Measurements from ENCODE around the gene CCDC13.
A peak's percentile ranks its signal among the peaks of the same experiment; 100 is the strongest.

Gene CCDC13

DNA sequence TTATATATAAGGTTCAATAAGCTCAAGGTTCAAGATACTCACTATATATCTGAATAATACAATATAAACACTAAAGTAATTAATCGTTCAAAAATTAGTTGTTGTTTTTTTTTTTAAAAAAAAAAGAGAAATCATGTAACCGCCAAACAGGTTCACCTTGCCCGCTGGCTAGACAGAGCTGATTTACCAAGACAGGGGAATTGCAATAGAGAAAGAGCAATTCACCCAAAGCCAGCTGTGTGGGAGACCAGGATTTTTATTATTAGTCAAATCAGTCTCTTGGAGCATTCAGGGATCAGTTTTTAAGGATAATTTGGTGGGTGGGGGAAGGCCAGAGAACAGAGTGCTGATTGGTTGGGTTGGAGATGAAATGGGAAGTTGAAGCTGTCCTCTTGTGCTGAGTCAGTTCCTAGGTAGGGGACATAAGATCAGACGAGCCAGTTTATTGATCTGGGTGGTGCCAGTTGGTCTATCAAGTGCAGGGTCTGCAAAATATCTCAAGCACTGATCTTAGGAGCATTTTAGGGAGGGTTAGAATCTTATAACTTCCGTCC lies 23.4 kb upstream of the CCDC13 start:
- DNase-seq (ENCODE audit: low spot score) = no peak

DNA sequence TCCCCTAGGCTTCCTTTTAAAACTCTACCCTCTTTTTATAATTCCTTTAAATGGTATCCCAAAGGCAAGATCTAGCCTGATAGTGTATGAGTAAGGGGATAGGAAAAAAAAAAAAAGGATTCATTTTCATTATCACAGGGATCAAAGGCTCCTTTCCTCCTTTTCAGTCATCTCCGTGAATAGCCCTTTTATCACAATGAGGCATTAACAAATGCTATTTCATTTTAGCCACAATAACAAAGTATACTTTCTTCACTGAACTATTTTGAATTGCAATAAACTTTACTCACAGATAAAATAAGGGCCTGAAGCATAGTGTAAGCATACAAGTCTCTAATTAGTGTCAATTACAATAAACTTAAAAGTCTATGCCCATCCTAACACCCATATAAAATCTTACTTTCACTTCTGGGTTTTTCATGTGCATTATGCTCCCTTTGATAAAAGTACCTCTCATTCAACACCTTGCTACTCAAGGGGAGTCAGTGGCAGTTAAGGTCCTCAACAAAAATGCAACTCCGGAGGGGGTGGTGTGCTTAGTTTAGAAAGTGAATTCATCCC lies 22.6 kb upstream of the CCDC13 start:
- DNase-seq (ENCODE audit: low spot score) = no peak

DNA sequence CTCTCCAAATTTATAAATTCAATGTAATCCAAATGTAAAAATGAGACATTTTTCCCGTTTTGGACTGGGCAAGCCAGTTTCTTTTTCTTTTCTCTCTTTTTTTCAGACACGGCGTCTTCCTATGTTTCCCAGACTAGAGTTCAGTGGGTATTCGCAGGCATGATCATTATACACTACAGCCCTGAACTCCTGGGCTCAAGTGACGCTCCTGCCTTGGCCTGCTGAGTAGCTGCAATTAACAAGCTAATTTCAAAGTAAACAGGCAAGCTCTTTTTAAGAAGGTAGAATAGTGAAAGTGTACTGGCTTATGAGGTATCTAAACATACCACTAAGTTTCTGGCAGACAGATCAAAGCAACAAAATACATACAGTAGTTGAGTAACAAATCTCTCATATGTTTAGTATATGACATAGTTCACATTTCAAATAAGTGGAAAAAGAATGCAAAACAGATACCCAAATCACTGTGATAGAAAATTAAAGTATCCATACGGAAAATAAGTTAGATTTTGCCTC lies 17.7 kb upstream of the CCDC13 start:
- no peak for DNase-seq (ENCODE audit: low spot score)

DNA sequence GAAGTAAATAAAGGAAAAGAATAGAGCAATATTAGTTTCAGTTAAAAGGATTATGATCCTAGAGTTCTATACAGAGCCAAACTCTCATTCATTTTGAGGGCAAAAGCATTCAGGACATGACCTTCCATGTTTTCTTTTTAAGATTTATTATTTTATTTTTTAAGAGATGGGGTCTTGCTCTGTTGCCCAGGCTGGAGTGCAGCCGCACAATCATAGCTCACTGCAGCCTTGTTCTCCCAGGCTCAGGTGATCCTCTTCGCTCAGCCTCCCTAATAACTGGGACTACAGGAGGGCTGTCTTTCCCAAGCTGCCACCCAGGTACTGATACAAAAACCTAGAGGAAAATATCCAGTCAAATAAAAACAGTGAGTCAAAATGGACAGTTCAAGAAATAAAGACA lies 13.6 kb upstream of the CCDC13 start:
- no peak for DNase-seq (ENCODE audit: low spot score)

DNA sequence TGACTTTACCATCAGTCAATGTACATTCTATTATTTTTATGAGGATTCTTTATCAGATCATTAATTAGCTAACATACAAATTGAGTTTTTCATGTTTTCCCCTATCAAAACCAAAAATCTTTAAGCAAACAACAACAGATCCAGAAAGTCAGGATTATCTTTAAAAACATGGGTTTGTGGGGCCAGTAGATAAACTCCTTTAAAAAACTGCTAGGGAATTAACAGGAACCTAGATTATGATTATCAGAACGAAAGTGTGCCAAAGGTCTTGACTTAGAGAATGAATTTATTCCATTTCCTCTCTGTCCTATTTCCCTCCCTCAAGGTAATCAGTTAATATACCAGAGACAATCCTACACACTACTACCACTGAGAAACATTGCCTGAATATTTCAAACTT lies 13.2 kb upstream of the CCDC13 start:
- no peak for DNase-seq (ENCODE audit: low spot score)

DNA sequence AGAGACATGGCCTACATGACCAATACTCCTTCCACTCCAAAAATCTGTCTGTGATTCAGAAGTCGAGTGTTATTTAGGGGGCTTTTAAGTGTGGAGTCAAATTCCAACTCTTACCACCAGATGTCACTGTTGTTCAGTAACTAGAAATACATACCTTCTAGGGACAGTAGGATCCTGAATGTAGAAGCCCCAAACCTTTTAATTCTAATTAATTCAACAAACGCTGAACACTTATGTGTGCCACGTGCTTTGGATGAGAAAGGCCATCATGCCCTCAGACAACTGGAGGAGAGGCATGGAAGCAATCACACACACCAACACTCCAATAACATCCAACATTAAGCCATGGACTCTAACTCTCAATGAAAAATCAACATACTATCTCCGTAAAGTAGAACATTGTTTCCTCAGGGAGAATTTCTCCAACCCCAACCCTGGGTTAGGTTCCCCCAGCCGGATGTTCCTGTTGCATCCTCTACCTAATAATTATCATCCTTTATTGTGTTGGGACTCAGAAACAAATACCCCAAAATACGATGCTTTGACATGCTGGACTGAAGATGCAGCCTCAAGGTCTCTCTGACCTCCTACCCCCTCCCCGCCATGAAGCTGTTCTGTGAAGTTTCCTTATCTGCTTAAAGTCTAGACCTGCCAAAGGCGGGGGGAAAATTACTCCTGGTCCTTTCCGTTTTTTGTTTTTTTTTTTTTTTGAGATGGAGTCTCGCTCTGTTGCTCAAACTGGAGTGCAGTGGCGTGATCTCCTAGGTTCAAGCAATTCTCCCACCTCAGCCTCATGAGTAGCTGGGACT lies 8.0 kb upstream of the CCDC13 start:
- DNase-seq (ENCODE audit: low spot score) = peak; percentile 82

DNA sequence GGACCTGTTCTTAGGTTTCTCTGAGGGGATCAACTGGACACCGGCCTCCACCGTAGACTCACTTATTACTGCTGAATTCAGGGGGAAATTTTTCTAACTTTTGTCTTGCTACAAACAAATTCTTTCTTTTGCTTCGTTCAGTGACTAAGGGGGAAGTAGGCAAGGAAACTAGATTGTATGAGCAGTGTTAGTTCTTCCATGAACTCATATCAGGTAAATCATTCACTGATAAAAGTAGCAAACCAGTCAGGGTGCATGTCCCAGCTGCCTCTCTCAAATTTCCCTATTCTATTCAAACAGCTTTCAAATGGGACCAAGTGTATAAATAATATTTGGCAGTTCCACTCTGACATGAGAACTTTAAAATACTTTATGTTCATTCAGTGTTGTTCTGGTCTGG lies 7.3 kb upstream of the CCDC13 start:
- DNase-seq (ENCODE audit: low spot score) = no peak

DNA sequence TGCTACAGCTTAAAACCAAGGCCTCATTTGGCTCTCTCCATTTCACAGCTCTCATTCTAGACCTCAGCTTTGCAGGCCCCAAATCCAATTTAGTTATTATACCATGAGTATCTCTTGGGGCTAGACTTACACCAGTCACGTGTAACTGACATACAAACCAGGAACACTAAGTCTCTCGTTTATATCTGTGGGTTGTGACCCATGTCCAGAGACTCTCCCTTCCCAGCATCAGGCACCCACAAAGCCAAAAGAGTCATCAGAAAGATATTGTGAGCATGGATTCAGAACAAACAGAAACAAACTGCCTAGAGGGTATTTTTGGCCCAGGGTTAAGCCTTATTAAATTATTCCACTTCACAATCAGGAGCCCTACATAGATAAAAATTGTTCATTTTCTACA lies 5.6 kb upstream of the CCDC13 start:
- DNase-seq (ENCODE audit: low spot score) = no peak

DNA sequence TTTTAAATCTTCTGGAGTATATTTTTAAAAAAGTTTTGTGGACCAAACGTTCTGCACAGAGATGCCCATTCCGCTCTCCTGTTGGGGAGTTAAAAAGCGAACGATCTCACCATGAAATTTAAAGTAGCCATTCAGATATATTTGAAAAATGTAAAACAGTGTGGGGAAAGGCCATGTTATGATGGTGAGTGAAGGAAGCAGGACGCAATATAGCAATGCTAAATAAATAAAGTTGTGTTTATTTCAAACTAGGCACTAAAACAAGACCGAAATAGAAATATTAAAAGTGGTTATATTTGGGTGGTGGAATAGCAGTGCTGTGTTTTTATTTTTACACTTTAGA lies 327 bp upstream of the CCDC13 start:
- DNase-seq (ENCODE audit: low spot score) = no peak

DNA sequence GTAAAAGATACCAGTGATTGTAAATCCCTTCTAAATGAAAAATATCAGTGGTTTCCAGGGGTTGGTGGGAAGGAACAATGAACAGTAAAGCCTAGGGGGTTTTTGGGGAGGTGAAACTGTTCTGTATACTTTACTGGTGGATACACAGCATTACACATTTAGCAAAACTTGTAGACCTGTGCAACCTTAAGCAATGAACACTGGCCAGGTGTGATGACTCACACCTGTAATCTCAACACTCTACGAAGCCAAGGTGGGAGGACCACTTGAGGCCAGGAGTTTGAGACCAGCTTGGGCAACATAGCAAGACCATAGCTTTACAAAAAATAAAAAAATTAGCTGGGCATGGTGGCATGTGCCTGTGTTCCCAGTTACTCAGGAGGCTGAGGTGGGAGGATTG lies 1.8 kb downstream of the CCDC13 start:
- no peak for DNase-seq (ENCODE audit: low spot score)

DNA sequence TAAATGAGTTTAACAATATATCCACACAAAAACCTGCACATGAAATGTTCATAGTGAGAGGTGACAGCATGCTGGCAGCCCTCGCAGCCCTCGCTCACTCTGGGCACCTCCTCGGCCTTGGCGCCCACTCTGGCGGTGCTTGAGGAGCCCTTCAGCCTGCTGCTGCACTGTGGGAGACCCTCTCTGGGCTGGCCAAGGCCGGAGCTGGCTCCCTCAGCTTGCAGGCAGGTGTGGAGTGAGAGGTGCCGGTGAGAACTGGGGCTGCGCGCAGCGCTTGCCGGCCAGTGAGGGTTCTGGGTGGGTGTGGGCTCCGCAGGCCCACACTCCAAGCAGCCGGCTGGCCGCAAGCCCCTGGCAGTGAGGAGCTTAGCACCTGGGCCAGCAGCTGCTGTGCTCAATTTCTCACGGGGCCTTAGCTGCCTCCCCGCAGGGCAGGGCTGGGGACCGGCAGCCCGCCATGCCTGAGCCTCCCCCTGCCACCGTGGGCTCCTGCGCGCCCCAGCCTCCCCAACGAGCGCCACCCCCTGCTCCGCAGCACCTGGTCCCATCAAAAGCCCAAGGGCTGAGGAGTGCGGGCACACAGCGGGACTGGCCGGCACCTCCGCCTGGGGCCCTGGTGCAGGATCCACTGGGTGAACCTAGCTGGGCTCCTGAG lies 3.4 kb downstream of the CCDC13 start:
- DNase-seq (ENCODE audit: low spot score) = no peak

DNA sequence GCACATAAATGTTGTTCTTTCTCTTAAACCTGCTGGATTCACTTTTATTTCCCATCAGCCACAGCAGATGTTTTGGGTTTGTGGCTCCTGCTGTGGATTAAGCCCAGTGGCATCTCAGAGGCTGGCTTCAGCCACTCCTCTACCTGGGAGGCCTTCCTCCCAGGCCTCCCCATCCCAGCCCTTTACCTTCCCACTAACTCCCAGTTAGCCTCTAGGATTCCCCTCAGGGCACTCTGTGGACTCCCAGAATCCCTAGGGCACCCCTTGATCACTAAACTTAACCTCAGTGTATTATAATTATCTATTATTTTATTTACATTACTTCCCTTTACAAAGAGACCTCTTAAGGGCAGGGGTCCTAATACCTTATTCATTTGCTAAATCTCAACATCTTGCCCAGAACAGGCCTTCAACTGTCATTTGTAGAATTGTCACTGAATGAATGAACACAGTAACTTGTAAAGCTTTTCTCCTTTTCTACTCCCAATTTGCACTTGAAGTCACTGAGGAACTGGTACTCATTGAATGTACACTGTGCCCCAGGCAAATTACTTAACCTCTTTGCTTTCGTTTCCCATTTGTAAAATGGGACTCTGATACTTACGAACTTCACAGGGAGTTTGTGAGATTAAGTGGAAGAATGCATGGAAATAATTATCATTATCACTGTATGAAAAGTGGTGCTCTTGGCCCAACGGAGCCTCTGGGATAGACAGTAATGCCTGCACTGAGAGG lies 8.3 kb downstream of the CCDC13 start:
- no peak for DNase-seq (ENCODE audit: low spot score)

DNA sequence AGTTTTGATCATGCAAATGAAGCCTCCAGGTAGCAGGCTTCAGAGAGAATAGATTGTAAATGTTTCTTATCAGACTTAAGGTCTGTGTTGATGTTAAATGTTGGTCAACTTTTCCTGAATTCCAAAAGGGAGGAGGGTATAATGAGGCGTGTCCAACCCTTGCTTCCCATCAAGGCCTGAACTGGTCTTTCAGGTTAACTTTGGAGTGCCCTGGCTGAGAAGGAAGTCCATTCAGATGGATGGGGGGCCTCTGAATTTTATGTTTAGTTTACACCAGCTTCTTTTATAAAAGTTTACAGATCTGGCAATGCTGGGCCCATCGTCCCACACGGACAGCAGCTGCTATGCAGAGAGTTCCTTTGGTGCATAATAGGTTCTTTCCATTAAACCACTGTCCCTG lies 8.9 kb downstream of the CCDC13 start:
- no peak for DNase-seq (ENCODE audit: low spot score)

DNA sequence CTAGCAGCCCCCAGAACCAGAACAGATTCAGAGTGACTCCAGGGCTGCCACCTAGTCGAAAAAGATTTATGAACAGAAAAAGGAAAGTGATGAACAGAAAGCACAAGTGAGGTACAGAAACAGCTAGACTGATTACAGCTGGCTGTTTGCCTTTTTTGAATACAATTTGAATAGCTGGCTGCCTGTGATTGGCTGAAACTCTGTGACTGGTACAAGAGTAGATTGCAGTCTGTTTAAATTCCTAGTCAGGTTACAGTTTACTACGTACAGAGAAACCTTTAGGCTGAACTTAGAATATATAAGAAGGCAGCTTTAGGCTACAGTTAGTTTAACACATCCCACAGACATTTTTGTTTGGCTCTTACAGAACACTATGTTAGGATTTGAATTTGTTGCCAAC lies 10.0 kb downstream of the CCDC13 start:
- DNase-seq (ENCODE audit: low spot score) = no peak

DNA sequence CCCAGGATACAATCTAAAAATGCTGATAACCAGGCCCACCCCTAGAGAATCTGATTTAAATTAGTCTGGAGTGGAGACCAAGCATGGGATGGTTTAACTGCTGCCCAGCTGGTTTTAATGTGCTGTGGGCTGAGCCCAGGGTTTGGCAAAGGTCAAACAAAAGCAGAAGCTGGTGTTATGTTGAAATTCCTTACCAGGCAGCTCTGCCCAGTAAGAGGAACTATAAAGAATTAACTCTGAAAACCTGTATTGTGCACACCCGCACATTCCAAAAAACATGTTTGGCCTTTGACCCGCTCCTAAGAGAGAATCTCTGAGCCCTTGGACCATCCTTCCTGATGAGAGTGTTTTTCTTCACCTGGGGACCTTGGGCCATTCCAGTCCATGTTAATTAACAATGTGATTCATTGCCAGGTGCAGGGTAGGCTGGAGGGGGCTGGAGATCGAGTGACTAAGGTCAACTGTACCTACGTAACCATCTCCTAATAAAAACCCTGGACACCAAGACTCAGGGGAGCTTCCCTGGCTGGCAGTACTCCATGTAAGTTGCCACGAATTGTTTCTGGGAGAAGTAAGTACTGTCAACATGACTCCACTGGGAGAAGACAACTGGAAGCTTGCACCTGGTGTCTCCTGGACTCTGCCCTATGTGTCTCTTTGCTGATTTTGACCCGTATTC lies 10.9 kb downstream of the CCDC13 start:
- no peak for DNase-seq (ENCODE audit: low spot score)

DNA sequence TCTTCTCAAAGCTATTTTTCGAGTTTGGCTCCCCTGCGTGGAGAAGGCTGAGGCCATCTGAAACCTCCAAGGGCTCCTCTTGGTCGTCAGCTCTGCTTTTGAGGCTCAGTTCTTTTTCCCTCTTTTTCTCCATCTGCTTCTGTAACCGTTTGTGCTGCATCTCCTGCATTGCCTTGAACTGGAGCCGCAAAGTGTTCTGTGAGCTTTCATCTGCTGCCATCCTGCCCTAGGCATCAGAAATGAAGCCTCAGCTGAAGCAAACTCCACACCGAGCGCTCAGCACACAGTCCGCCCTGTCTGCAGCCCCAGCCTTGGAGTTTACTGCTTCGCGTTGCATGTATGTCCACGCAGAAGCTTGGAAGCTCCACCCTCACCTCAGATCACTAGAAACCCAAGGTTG lies 14.9 kb downstream of the CCDC13 start:
- no peak for DNase-seq (ENCODE audit: low spot score)

DNA sequence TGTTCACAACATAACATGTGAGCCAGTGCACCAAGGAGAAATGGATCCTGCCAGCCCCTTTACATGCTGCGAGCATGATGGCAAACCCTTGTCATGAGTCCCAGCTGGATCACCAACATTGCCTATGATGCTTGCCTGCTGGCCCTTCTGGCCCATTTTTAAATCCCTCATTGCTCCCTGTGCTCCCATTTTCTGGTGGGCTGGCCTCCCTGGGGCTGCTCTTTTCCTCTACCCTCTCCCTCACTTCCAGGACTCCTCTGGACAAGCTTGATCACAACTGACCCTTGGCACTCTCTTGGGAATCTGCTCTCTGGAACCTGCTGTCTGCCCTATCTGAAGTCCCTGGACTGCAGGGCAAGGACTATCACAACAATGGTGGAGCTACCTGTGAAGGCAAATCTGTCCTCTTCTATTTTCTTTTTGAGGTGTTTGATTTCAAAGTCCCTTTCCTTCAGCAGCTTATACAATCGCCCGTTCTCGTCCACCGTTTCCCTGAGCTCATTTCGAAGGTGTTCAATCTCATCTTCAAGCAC lies 16.3 kb downstream of the CCDC13 start:
- no peak for DNase-seq (ENCODE audit: low spot score)

DNA sequence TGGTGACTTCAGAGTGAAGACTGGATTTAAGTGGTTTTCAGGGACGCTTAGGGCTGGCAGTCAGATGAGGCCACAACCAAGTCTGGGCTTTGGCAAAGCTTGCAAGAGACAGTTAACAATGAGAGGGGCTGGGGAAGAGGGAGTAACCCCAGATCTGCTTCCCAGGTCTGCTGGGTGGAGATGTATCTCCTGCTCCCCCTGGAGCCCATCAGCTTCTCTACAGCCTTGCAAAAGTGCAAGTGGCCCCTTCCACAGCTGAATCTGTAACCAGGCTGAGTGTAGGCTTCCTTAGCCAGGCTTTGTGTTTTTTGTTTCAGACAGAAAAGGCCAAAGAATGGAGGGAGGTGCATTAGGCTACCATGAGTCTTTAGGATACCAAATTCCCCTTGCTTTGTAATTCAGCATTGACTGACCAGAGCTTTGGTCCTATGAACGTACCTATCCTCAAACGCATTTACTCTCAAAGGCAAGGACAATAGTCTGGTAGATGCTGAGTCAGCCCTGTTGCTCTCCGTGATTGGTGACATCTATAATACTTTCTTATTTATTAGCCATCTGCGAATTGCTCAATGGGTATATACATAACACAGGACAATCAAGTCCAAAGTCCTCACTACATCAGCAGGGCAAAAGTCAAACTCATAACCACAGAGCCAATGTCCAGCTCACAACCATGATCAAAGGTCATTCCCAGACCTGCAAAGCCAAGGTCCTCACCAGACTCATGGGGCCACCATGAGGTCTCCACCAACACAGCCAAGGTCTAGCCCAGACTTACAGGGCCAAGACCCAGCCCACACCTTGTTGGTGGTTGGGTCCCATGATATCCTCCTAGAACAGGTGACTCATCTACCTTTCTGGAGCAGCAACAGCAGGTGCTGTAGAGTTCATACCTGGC lies 17.1 kb downstream of the CCDC13 start:
- DNase-seq (ENCODE audit: low spot score) = no peak

DNA sequence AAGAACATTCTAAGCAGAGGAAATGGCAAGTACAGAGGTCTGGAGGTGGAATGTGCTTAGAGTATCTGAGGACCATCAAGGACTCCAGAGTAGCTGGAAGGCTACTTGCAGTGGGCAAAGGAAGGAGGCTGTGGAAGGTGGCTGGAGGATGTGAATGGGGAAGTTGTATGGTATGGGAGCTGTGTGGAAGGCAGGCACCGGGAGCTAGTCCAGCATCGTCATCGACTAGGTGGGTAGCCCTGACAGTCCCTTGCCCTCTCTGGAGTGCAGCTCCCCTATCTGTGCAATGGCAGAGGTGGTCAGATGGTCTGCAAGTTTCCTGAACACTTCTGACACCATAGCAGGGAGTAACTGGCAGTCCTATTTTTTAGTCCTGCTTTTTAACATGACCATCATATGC lies 19.3 kb downstream of the CCDC13 start:
- DNase-seq (ENCODE audit: low spot score) = no peak

DNA sequence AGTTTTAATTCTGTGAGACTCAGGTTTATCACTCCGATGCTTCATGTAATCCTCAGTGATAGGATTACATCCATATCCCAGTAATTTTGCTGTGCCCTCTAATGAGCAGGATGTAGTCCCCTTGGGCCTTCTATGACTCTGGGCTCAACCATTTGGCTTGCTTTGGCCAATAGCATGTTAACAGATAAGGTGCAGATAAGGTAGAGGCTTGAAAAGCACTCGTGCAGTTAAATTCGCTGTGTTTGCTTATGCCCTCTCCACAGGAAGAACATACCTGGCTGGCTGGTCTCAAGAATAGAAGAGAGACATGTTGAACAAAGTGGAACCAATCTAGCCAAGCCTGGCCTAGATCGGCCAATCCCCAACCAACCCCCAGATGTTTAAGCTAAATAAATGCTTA lies 20.1 kb downstream of the CCDC13 start:
- no peak for DNase-seq (ENCODE audit: low spot score)

DNA sequence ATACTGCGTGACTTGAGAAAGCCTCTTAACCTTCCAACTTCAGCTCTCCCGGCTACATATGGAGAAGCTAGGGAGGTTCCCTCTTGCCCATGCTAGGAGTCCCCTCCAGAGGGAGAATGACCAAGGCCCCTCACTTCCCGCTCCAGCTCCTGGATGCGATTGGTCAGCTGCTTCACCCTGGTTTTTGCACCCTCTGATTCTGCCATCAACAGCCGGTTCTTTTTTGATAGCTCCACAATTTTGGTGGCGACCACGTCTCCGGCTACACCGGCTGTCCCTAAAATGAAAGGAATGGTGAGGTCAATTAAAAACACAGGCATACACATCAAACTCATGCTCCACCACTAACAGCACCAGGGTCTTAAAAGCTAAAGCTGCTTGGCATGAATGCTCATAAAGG lies 20.6 kb downstream of the CCDC13 start:
- DNase-seq (ENCODE audit: low spot score) = no peak
